ENCODE measurements around the gene IL1RAP.

IL1RAP gene

GRCh38 chr3:190542846-190543245 lies 29.0 kb downstream of the IL1RAP start:
- no peak for DNase-seq (ENCODE audit: low read depth)

- no peak for DNase-seq (ENCODE audit: low read depth)
These were observed 29.8 kb downstream of the IL1RAP start for GRCh38 chr3:190543671-190544070.

- DNase-seq (ENCODE audit: low read depth) = no peak
These were observed 31.3 kb downstream of the IL1RAP start for GRCh38 chr3:190545191-190545590.

- no peak for DNase-seq (ENCODE audit: low read depth)
These were observed 33.1 kb downstream of the IL1RAP start for GRCh38 chr3:190546881-190547510.

GRCh38 chr3:190548031-190548656 lies 34.3 kb downstream of the IL1RAP start:
- no peak for DNase-seq (ENCODE audit: low read depth)

GRCh38 chr3:190552021-190552420 lies 38.1 kb downstream of the IL1RAP start:
- no peak for DNase-seq (ENCODE audit: low read depth)

- no peak for DNase-seq (ENCODE audit: low read depth)
These were observed 39.3 kb downstream of the IL1RAP start for GRCh38 chr3:190552969-190553759.

GRCh38 chr3:190554197-190554596 lies 40.3 kb downstream of the IL1RAP start:
- DNase-seq (ENCODE audit: low read depth) = no peak

GRCh38 chr3:190556351-190556750 lies 42.5 kb downstream of the IL1RAP start:
- no peak for DNase-seq (ENCODE audit: low read depth)

GRCh38 chr3:190557296-190557695 lies 43.4 kb downstream of the IL1RAP start:
- no peak for DNase-seq (ENCODE audit: low read depth)

- DNase-seq (ENCODE audit: low read depth) = no peak
These were observed 44.4 kb downstream of the IL1RAP start for GRCh38 chr3:190558316-190558715.

GRCh38 chr3:190558796-190559195 lies 44.9 kb downstream of the IL1RAP start:
- DNase-seq (ENCODE audit: low read depth) = no peak

GRCh38 chr3:190560013-190560895 lies 46.4 kb downstream of the IL1RAP start:
- DNase-seq (ENCODE audit: low read depth) = no peak

GRCh38 chr3:190562866-190563510 lies 49.1 kb downstream of the IL1RAP start:
- DNase-seq (ENCODE audit: low read depth) = no peak

GRCh38 chr3:190564175-190564574 lies 50.3 kb downstream of the IL1RAP start:
- DNase-seq (ENCODE audit: low read depth) = no peak

GRCh38 chr3:190566043-190566933 lies 52.4 kb downstream of the IL1RAP start:
- DNase-seq (ENCODE audit: low read depth) = no peak

- no peak for DNase-seq (ENCODE audit: low read depth)
These were observed 54.2 kb downstream of the IL1RAP start for GRCh38 chr3:190568036-190568435.

GRCh38 chr3:190574473-190574872 lies 60.6 kb downstream of the IL1RAP start:
- DNase-seq (ENCODE audit: low read depth) = no peak

GRCh38 chr3:190575437-190576185 lies 61.7 kb downstream of the IL1RAP start:
- DNase-seq (ENCODE audit: low read depth) = no peak

- DNase-seq (ENCODE audit: low read depth) = no peak
These were observed 63.3 kb downstream of the IL1RAP start for GRCh38 chr3:190577225-190577624.

Data from stimulated activated CD8-positive, alpha-beta memory T cell treated with anti-CD3 and anti-CD28 coated beads, Interleukin-15, amount 100 ng/mL, for 24 hours (primary cell).